Upper lobe of left lung (tissue), 6 donors: ENCODE results near the gene DDR1. TPM values are rescaled to one million over a fixed set of nuclear protein-coding genes. Genes with fewer than 3 reads are reported as not detected.

Experiments used
- ATAC-seq, 2 donors: fragments of 200-7000 bp; cut with Tn5 transposase; one replicate each; pipeline ENCODE4 v1.9.1; 2022; ENCODE audit warnings: mild to moderate bottlenecking in 2 of 2, moderate library complexity in 2 of 2; ENCODE audit not compliant: low FRiP score in 2 of 2
- DNase-seq, 2 donors: peaks; one replicate each; pipeline ENCODE4 v3.0.0-alpha.2; 2019 to 2020
- H3K27ac ChIP-seq, 4 donors: fragments of 200-600 bp; sonication (generic); one replicate each; pipeline ENCODE4 v1.5.1; 2016 to 2019
- H3K27me3 ChIP-seq, 4 donors: fragments of 200-600 bp; sonication (generic); one replicate each; pipeline ENCODE4 v1.5.1; 2017 to 2019
- H3K36me3 ChIP-seq, 4 donors: fragments of 200-600 bp; sonication (generic); one replicate each; pipeline ENCODE4 v1.5.1; 2016 to 2019
- H3K4me1 ChIP-seq, 4 donors: fragments of 200-600 bp; sonication (generic); one replicate each; pipeline ENCODE4 v1.5.1; 2018 to 2019
- H3K4me3 ChIP-seq, 4 donors: fragments of 200-600 bp; sonication (generic); one replicate each; pipeline ENCODE4 v1.5.1; 2017 to 2019; ENCODE audit warnings: mild to moderate bottlenecking in 2 of 4, moderate library complexity in 1 of 4
- H3K9me3 ChIP-seq, 4 donors: fragments of 200-600 bp; sonication (generic); one replicate each; pipeline ENCODE4 v1.5.1; 2018 to 2019
- CTCF ChIP-seq, 6 experiments: fragments of 450-650 bp in 4 of 6; fragments of 200-600 bp in 2 of 6; sonication (generic) in 2 of 6; IDR thresholded peaks; one replicate each; pipeline ENCODE4 v1.5.1; 2016 to 2019; ENCODE audit warnings: antibody characterized with exemption in 6 of 6
- EP300 ChIP-seq, 4 donors: sonication (generic); formaldehyde crosslinking; IDR thresholded peaks; one replicate each; pipeline ENCODE4 v1.5.1; 2017; ENCODE audit warnings: antibody characterized with exemption in 4 of 4, control low read depth in 2 of 4
- POLR2A ChIP-seq, 4 donors: fragments of 450-650 bp; IDR thresholded peaks; one replicate each; pipeline ENCODE4 v1.5.1; 2016 to 2017; ENCODE audit warnings: antibody characterized with exemption in 4 of 4, mild to moderate bottlenecking in 2 of 4
- POLR2AphosphoS5 ChIP-seq, 2 donors: sonication (generic); formaldehyde crosslinking; IDR thresholded peaks; one replicate each; pipeline ENCODE4 v1.5.1; 2017; ENCODE audit warnings: antibody characterized with exemption in 2 of 2
- WGBS, 2 donors: methylation state at CpG; one replicate each; pipeline ENCODE4 v1.1.5; 2017 to 2018; 5-methylcytosine and 5-hydroxymethylcytosine counted together
- total RNA-seq, 6 donors: library from RNA; depleted of rRNA in 4 of 6; stranded (reverse); fragments of >200 nt in 4 of 6; gene quantifications; one replicate each; pipeline versions ENCODE4 v1.1.0 to v1.2.1, GENCODE V29; 2016 to 2021
- donor health status: DM: no; HTN: no; CAD: no; lungs with moderate emphysema.
- donor health status: DM: no; HTN: yes; CAD: no; lungs with severe emphysema.

The DDR1 gene
- total RNA-seq, 6 donors from 2014 or later = 75.4 to 147 (median 111) TPM

- H3K27ac ChIP-seq = peak within 1 kb of the TSS; percentile 86 to 94 (median 90)
- H3K27me3 ChIP-seq = no peaks in the 10 kb centered on the region
- peak; percentile 22 to 83 (median 66) for TF ChIP-seq CTCF (IDR thresholded peaks at IDR 0.05)
- peak in 1 of 4 donors; percentile 62 for TF ChIP-seq EP300 (IDR thresholded peaks at IDR 0.05)
- TF ChIP-seq POLR2AphosphoS5 (IDR thresholded peaks at IDR 0.05) = peak; percentile 71 to 83
- peak in 3 of 4 donors; percentile 75 to 95 (median 78) for TF ChIP-seq POLR2A (IDR thresholded peaks at IDR 0.05)
- peaks cover 22 to 44% (median 29%) of the 10 kb centered on the region in 4 donors for H3K4me1 ChIP-seq
- no peaks in the 10 kb centered on the region for H3K9me3 ChIP-seq
- DNase-seq (peak; percentile 94 to 99), ATAC-seq (peak; percentile 95 to 97)
- 2 to 10% methylated on average over 9 to 26 of the region's 52 CpGs for WGBS, 2 donors
- peak within 1 kb of the TSS; percentile 51 to 79 (median 60) for H3K4me3 ChIP-seq
- peaks cover 11 to 54% (median 26%) of the 10 kb centered on the region in 4 donors for H3K36me3 ChIP-seq
These were observed 29.9 kb downstream of the DDR1 start, which contains the start of gene VARS2 for GRCh38 chr6:30914076-30914853. TSS of gene VARS2 (plus strand) at chr6:30914238. CDS start at chr6:30914837, 599 bp downstream.

- Histone ChIP-seq H3K36me3 (peaks cover 13 to 57% (median 29%) of the 10 kb centered on the region in 4 donors), H3K27me3 (no peaks in the 10 kb centered on the region), H3K9me3 (no peaks in the 10 kb centered on the region), H3K4me3 (peak overlapping the region in 3 of 4 donors; percentile 51 to 79 (median 68)), H3K4me1 (peaks cover 22 to 44% (median 28%) of the 10 kb centered on the region in 4 donors), H3K27ac (peak overlapping the region; percentile 86 to 94 (median 90))
- ATAC-seq = no peak
- no peak for TF ChIP-seq EP300 (IDR thresholded peaks at IDR 0.05)
- TF ChIP-seq POLR2AphosphoS5 (IDR thresholded peaks at IDR 0.05) = no peak
- TF ChIP-seq CTCF (IDR thresholded peaks at IDR 0.05) = no peak
- TF ChIP-seq POLR2A (IDR thresholded peaks at IDR 0.05) = no peak
- 46 to 47% methylated on average over 16 to 17 of the region's 17 CpGs for WGBS, 2 donors
- no peak for DNase-seq
These were observed 30.7 kb downstream of the DDR1 start for GRCh38 chr6:30914854-30915590.

- H3K4me3 ChIP-seq = no peak overlapping the region
- no peaks in the 10 kb centered on the region for H3K9me3 ChIP-seq
- 11 to 14% methylated on average over 5 of the region's 5 CpGs for WGBS, 2 donors
- H3K27me3 ChIP-seq = no peaks in the 10 kb centered on the region
- TF ChIP-seq CTCF (IDR thresholded peaks at IDR 0.05) (peak; percentile 19 to 70 (median 54)), POLR2AphosphoS5 (IDR thresholded peaks at IDR 0.05) (no peak), POLR2A (IDR thresholded peaks at IDR 0.05) (peak in 1 of 4 donors; percentile 4), EP300 (IDR thresholded peaks at IDR 0.05) (no peak)
- peak overlapping the region; percentile 86 to 94 (median 90) for H3K27ac ChIP-seq
- peaks cover 14 to 57% (median 30%) of the 10 kb centered on the region in 4 donors for H3K36me3 ChIP-seq
- peaks cover 22 to 44% (median 28%) of the 10 kb centered on the region in 4 donors for H3K4me1 ChIP-seq
- DNase-seq = no peak
- ATAC-seq = peak; percentile 23 to 45
These were observed 31.2 kb downstream of the DDR1 start for GRCh38 chr6:30915591-30915946.

GRCh38 chr6:30917041-30917440 lies 32.7 kb downstream of the DDR1 start:
- Histone ChIP-seq H3K4me3 (no peak overlapping the region), H3K27me3 (no peaks in the 10 kb centered on the region), H3K4me1 (peaks cover 22 to 44% (median 28%) of the 10 kb centered on the region in 4 donors), H3K36me3 (peaks cover 13 to 57% (median 34%) of the 10 kb centered on the region in 4 donors), H3K9me3 (no peaks in the 10 kb centered on the region), H3K27ac (no peak overlapping the region)
- 86 to 95% methylated on average over 7 of the region's 7 CpGs for WGBS, 2 donors
- DNase-seq = no peak
- no peak for TF ChIP-seq POLR2A (IDR thresholded peaks at IDR 0.05)
- no peak for TF ChIP-seq CTCF (IDR thresholded peaks at IDR 0.05)
- TF ChIP-seq POLR2AphosphoS5 (IDR thresholded peaks at IDR 0.05) = no peak
- no peak for TF ChIP-seq EP300 (IDR thresholded peaks at IDR 0.05)
- no peak for ATAC-seq
